ENCODE results near the gene MCRIP1.

MCRIP1 gene

DNA sequence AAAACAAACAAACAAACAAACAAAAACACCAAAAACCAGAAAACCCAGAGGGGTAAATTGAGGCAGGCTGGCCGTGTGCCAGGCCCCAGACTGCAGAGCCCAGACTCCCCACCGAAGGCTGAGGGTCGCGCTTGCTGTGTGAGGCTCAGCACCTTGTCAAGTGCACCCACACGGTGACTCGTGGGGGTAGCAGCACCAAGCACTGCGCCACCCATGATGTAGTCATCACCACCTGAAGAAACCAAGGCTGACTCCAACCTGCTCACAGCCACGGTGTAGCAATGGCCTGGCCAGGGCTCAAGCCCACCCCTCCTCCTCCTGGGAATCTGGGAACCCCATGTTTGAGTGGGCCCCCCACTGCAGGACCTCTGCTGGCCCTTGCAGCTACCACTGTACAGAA, 11.9 kb downstream of the MCRIP1 start:
- POLR2A ChIA-PET, result no interaction called here
- DNase-seq (ENCODE audit: extremely low spot score), result no peak
- TF ChIP-seq, protein P1, sequence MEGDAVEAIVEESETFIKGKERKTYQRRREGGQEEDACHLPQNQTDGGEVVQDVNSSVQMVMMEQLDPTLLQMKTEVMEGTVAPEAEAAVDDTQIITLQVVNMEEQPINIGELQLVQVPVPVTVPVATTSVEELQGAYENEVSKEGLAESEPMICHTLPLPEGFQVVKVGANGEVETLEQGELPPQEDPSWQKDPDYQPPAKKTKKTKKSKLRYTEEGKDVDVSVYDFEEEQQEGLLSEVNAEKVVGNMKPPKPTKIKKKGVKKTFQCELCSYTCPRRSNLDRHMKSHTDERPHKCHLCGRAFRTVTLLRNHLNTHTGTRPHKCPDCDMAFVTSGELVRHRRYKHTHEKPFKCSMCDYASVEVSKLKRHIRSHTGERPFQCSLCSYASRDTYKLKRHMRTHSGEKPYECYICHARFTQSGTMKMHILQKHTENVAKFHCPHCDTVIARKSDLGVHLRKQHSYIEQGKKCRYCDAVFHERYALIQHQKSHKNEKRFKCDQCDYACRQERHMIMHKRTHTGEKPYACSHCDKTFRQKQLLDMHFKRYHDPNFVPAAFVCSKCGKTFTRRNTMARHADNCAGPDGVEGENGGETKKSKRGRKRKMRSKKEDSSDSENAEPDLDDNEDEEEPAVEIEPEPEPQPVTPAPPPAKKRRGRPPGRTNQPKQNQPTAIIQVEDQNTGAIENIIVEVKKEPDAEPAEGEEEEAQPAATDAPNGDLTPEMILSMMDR (IDR thresholded peaks at IDR 0.05; ENCODE audit: control extremely low read depth, extremely low read depth, low read depth, missing control alignments), result no peak
- CTCF ChIA-PET, result no interaction called here

DNA sequence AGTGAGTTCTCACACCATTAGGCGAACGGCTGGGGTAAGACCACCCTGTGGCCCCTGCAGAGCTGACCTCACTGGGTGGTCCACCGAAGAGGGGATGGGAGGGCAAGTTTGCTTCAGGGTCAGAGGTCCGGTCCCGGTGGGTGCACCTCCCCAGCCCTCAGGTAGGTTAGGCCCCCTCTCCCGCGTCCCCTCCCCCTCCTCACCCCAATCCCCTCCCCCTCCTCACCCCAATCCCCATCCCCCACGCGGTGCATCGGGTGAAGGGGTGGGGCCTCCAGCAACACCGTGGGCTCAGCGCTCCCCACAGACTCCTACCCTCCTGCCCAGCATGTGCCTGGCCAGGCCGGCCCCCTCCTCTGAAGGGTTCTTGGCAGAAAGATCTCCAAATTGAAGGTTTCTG, 13.4 kb downstream of the MCRIP1 start:
- CTCF ChIA-PET, result no interaction called here
- TF ChIP-seq, protein P1 (IDR thresholded peaks at IDR 0.05; ENCODE audit: control extremely low read depth, extremely low read depth, low read depth, missing control alignments), result no peak
- DNase-seq (ENCODE audit: extremely low spot score), result no peak
- POLR2A ChIA-PET, result no interaction called here

DNA sequence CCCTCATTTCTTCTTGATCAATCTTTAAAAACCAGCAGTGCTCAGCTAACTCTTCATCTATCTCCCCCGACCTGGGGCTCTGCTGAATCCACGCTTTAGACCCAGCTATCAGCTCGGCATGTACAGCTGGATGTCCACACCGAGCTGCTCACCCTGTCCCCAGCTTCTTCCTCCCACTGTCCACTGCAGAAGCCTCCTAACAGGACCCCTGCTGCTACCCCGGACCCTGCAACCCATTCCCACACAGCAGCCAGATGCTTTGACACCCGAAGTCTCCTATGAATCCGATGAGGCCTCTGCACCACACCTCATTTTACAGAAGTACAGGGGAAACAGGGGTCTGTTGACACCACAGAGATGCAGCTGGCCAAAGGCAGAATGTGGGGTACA, 15.3 kb downstream of the MCRIP1 start:
- ChIA-PET POLR2A (no interaction called here), CTCF (no interaction called here)
- DNase-seq (ENCODE audit: extremely low spot score), result no peak
- TF ChIP-seq, protein P1 (IDR thresholded peaks at IDR 0.05; ENCODE audit: control extremely low read depth, extremely low read depth, low read depth, missing control alignments), result no peak

DNA sequence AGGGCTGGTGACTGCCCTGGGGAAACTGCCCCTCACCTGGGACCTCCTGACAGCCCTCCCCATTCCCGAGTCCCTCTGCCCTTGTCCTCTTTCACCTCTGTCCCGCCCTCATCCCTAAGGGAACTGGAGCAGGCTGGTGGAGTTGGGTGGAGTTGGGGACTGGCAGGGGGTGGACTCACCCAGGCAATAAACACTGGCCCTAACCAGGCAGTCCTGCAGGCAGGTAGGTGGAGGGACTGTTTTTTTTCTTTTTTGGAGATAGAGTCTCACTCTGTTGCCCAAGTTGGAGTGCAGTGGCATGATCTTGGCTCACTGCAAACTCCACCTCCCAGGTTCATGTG, 17.5 kb downstream of the MCRIP1 start:
- ChIA-PET CTCF (no interaction called here), POLR2A (interaction anchor here (0.6 kb wide), 1 partner anchor 12 kb away, joined by 3 read pairs; no protein-coding TSS in a partner anchor)
- DNase-seq (ENCODE audit: extremely low spot score), result no peak
- TF ChIP-seq, protein P1 (IDR thresholded peaks at IDR 0.05; ENCODE audit: control extremely low read depth, extremely low read depth, low read depth, missing control alignments), result no peak

DNA sequence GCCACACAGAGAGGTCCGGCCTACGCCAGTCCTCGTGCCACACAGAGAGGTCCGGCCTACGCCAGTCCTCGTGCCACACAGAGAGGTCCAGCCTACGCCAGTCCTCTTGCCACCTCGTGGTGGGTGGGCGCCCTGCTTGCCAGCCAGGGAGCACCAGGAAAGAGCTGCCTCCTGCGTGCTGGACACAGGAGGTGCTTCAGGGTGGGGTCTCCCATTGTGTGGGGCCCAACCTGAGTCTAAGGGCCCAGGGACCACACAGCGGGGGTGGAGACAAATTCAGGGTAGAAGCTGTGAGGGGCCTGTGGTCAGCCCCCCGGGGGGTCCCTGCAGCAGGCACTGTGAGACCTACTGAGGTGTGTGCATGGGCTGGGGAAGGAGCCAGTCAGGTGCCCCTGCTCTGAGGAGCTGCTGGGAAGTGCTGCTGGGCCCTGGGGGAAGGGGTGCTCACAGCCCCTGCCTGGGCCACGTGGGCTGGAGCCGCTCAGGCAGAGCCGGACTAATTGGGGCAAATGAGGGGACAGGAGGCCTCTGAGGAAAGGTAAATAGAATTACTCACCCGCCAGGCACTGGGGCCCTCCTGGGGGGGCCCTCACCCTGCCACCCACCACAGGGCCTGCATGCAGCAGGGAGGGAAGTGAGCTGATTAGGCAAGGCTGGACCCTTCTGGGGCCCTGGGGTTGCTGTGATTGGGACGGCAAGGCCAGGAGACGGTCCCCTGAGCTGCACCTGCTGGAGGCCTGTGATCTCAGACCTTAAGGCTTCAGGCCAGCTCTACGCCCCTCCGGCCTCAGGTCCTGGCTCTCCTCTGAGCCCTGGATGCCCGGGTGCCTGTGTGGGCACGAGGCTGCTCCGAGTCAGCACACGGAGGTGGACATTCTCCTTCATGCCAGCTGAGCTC, 18.1 kb downstream of the MCRIP1 start:
- ChIA-PET CTCF (no interaction called here), POLR2A (interaction anchor here (0.6 kb wide), 1 partner anchor 13 kb away, joined by 3 read pairs; no protein-coding TSS in a partner anchor)
- DNase-seq (ENCODE audit: extremely low spot score), result no peak
- TF ChIP-seq, protein P1 (IDR thresholded peaks at IDR 0.05; ENCODE audit: control extremely low read depth, extremely low read depth, low read depth, missing control alignments), result no peak

DNA sequence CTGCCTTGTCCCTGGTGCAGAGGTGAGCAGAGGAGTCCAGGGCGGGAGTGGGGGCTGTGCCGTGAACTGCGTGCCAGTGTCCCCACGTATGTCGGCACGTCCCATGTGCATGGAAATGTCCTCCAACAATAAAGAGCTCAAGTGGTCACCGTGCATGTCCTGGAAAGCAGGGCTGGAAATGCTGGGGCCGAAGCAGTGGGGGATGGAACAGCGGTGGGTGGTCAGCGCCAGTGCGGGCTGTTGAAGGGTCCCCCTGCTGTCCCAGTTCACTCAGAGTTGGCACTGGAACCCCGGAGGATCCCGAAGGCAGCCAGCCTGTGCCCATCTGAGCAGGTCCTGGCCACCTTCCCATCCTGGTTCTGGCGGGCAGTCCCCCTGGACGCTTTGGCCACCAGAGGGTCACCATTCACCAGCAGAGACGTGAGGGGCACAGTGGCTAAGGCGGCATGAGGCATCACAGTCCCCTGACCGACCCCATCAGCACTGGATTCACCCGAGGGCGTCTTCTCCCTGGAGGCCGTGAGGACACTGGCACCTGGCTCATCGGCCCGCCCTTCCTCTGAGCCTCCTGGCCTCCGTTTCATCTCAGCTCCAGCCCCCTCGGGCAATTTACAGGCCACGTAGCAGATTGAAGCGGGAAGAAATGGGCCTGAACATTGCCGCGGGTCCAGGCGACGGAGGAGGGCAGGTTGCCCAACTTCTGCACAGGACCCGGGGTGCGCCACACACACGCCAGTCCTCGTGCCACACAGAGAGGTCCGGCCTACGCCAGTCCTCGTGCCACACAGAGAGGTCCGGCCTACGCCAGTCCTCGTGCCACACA, 19.0 kb downstream of the MCRIP1 start:
- ChIA-PET POLR2A (no interaction called here), CTCF (interaction anchor here (1.1 kb wide), 1 partner anchor 79 kb away, joined by 3 read pairs; no protein-coding TSS in a partner anchor)
- TF ChIP-seq, protein P1 (IDR thresholded peaks at IDR 0.05; ENCODE audit: control extremely low read depth, extremely low read depth, low read depth, missing control alignments), result no peak
- no peak for DNase-seq (ENCODE audit: extremely low spot score)
